ENCODE data around the gene ATP6V1B1. TPM values are rescaled to one million over a fixed set of nuclear protein-coding genes. Genes with fewer than 3 reads are reported as not detected.

The ATP6V1B1 gene
- total and polyA plus RNA-seq, 9 of the 15 experiments (the other 6 are each of a cell fraction or from before 2014, with no cell fraction given) = not detected

- TF ChIP-seq MGA (IDR thresholded peaks at IDR 0.05) (no peak), ZNF184 (CRISPR knock-in tag; IDR thresholded peaks at IDR 0.05) (no peak), POLR2A (conservative IDR thresholded peaks at IDR 0.05) (no peak), RBM34 (IDR thresholded peaks at IDR 0.05; ENCODE audit: borderline replicate concordance, insufficient read depth, low read length) (no peak), TOE1 (IDR thresholded peaks at IDR 0.05; ENCODE audit: borderline replicate concordance) (no peak), TOE1 (CRISPR knock-in tag; IDR thresholded peaks at IDR 0.05; ENCODE audit: borderline replicate concordance, low read depth) (no peak), TAF1 (IDR thresholded peaks at IDR 0.05; ENCODE audit: control insufficient read depth, extremely low read depth, insufficient read depth, low read length, severe bottlenecking) (no peak), POLR2AphosphoS5 (IDR thresholded peaks at IDR 0.05; ENCODE audit: control insufficient read depth, insufficient read depth, low read depth, low read length) (peak; percentile 40; the same call in 1 of the 2 replicates), TAF9B (IDR thresholded peaks at IDR 0.05; ENCODE audit: partially characterized antibody) (no peak), SMARCA4 (IDR thresholded peaks at IDR 0.05) (no peak), ZNF24 (IDR thresholded peaks at IDR 0.05) (no peak), TCF3 (CRISPR knock-in tag; IDR thresholded peaks at IDR 0.05) (peak; percentile 60), KAT2B (IDR thresholded peaks at IDR 0.05; ENCODE audit: low read depth, low read length) (no peak), GATAD2A (IDR thresholded peaks at IDR 0.05) (no peak), ZNF175 (CRISPR knock-in tag; IDR thresholded peaks at IDR 0.05; ENCODE audit: low read depth) (no peak), CEBPG (CRISPR knock-in tag; IDR thresholded peaks at IDR 0.05) (no peak), CEBPG (tag; conservative IDR thresholded peaks at IDR 0.05 in 1 of 2, IDR thresholded peaks at IDR 0.05 in 1 of 2) (no peak), ZBTB7A (IDR thresholded peaks at IDR 0.05; ENCODE audit: borderline replicate concordance, control insufficient read depth, low read depth, low read length) (peak; percentile 21; the same call in 1 of the 2 replicates), PTBP1 (IDR thresholded peaks at IDR 0.05; ENCODE audit: low read depth, low read length) (no peak), HDAC2 (IDR thresholded peaks at IDR 0.05) (no peak)
These were observed 39.5 kb downstream of the ATP6V1B1 start (continued) for GRCh38 chr2:70975237-70975636.
